ENCODE results near the gene MAPK9. TPM values are rescaled to one million over a fixed set of nuclear protein-coding genes. Genes with fewer than 3 reads are reported as not detected.

The MAPK9 gene
- total RNA-seq, 1 experiment from 2014 or later: 44.1 TPM

GRCh38 chr5:180294913-180295555 lies 3.2 kb upstream of the MAPK9 start:
- DNase-seq (ENCODE audit: low read depth, low spot score) (no peak), ATAC-seq (no peak)
- no peaks in the 10 kb centered on the region; the same call in 1 of the 2 replicates for H3K36me3 ChIP-seq (ENCODE audit: control insufficient read depth, insufficient read depth, low read length)
- no peaks in the 10 kb centered on the region for H3K27me3 ChIP-seq (ENCODE audit: control insufficient read depth, insufficient read depth, low read length)
- TF ChIP-seq CTCF (IDR thresholded peaks at IDR 0.05): no peak
- no peak for TF ChIP-seq TCF7L2 (IDR thresholded peaks at IDR 0.05; ENCODE audit: low read depth, low read length)
- TF ChIP-seq POLR2AphosphoS5 (IDR thresholded peaks at IDR 0.05; ENCODE audit: low read depth, low read length): no peak
- no peak for TF ChIP-seq SIN3A (IDR thresholded peaks at IDR 0.05; ENCODE audit: borderline replicate concordance, insufficient read depth, low read depth, low read length)
- no peak for TF ChIP-seq REST (IDR thresholded peaks at IDR 0.05; ENCODE audit: insufficient read depth in 1 of 2, low read depth in 2 of 2, low read length in 1 of 2)
- no peak overlapping the region for H3K4me3 ChIP-seq (ENCODE audit: low read depth in 2 of 2, low read length in 2 of 2)
- CTCF ChIA-PET: interaction anchor here (0.5 kb wide), 1 partner anchor 77 kb away, joined by 4 read pairs; no protein-coding TSS in a partner anchor
- in situ Hi-C loops (cut with HindIII; ENCODE audit: low pct_unique_long_range_greater_than_20kb, low sequenced_read_pairs): no loop called here
- H3K9me3 ChIP-seq (ENCODE audit: control insufficient read depth, insufficient read depth, low read depth, low read length): no peaks in the 10 kb centered on the region
- H3K4me1 ChIP-seq (ENCODE audit: control insufficient read depth, insufficient read depth, low read length): peaks cover 14% of the 10 kb centered on the region
- POLR2A ChIA-PET: interaction anchor here (0.5 to 1.0 kb wide), 3 partner anchors 13 to 273 kb away, joined by 3 to 5 read pairs (median 3); no protein-coding TSS in a partner anchor
- no TSS peak for BruUV-seq (replicated peaks)
- H3K27ac ChIP-seq (ENCODE audit: low read length): no peak overlapping the region
- intact Hi-C loops (cut with micrococcal nuclease; ENCODE audit: unreplicated experiment): loop anchor here (5.0 kb wide), 1 partner anchor 32 kb away; no protein-coding TSS in a partner anchor

GRCh38 chr5:180294411-180294810 lies 2.5 kb upstream of the MAPK9 start:
- no peak overlapping the region for H3K4me3 ChIP-seq (ENCODE audit: low read depth in 2 of 2, low read length in 2 of 2)
- BruUV-seq (replicated peaks): no TSS peak
- POLR2A ChIA-PET: interaction anchor here (1.0 kb wide), 1 partner anchor 13 kb away, joined by 5 read pairs; no protein-coding TSS in a partner anchor
- H3K36me3 ChIP-seq (ENCODE audit: control insufficient read depth, insufficient read depth, low read length): no peaks in the 10 kb centered on the region; the same call in 1 of the 2 replicates
- in situ Hi-C loops (cut with HindIII; ENCODE audit: low pct_unique_long_range_greater_than_20kb, low sequenced_read_pairs) (no loop called here), intact Hi-C loops (cut with micrococcal nuclease; ENCODE audit: unreplicated experiment) (loop anchor here (5.0 kb wide), 1 partner anchor 33 kb away; no protein-coding TSS in a partner anchor)
- TF ChIP-seq TCF7L2 (IDR thresholded peaks at IDR 0.05; ENCODE audit: low read depth, low read length) (no peak), CTCF (IDR thresholded peaks at IDR 0.05) (no peak)
- H3K4me1 ChIP-seq (ENCODE audit: control insufficient read depth, insufficient read depth, low read length): peaks cover 15% of the 10 kb centered on the region
- ATAC-seq (no peak), DNase-seq (ENCODE audit: low read depth, low spot score) (no peak)
- CTCF ChIA-PET: interaction anchor here (0.5 to 2.2 kb wide), 3 partner anchors 22 to 78 kb away, joined by 4 to 18 read pairs (median 10); no protein-coding TSS in a partner anchor
- H3K27ac ChIP-seq (ENCODE audit: low read length): no peak overlapping the region
- H3K9me3 ChIP-seq (ENCODE audit: control insufficient read depth, insufficient read depth, low read depth, low read length): no peaks in the 10 kb centered on the region
- no peaks in the 10 kb centered on the region for H3K27me3 ChIP-seq (ENCODE audit: control insufficient read depth, insufficient read depth, low read length)

All from Panc1 (cell line).